Measurements from ENCODE around the gene MAN1A2. TPM values are rescaled to one million over a fixed set of nuclear protein-coding genes. Genes with fewer than 3 reads are reported as not detected.

The MAN1A2 gene
- total and polyA plus RNA-seq, 9 of the 15 experiments (the other 6 are each of a cell fraction or from before 2014, with no cell fraction given), result 4.2 to 38.4 (median 18.7) TPM

- TF ChIP-seq ZBTB11 (CRISPR knock-in tag; IDR thresholded peaks at IDR 0.05) (no peak), EP300 (IDR thresholded peaks at IDR 0.05; ENCODE audit: low read length) (peak; percentile 35; the same call in 1 of the 2 replicates), ZNF224 (CRISPR knock-in tag; IDR thresholded peaks at IDR 0.05) (no peak), HDAC1 (IDR thresholded peaks at IDR 0.05) (no peak), ZNF444 (CRISPR knock-in tag; IDR thresholded peaks at IDR 0.05) (no peak), NR0B1 (IDR thresholded peaks at IDR 0.05; ENCODE audit: partially characterized antibody) (no peak), HCFC1 (IDR thresholded peaks at IDR 0.05; ENCODE audit: low read depth, low read length) (no peak), SMARCA4 (IDR thresholded peaks at IDR 0.05) (peak; percentile 84), MECOM (CRISPR knock-in tag; IDR thresholded peaks at IDR 0.05) (peak; percentile 80), ARID1B (IDR thresholded peaks at IDR 0.05) (peak; percentile 86), NR1H2 (CRISPR knock-in tag; IDR thresholded peaks at IDR 0.05) (no peak), ZNF280B (CRISPR knock-in tag; IDR thresholded peaks at IDR 0.05) (no peak), PATZ1 (CRISPR knock-in tag; IDR thresholded peaks at IDR 0.05; ENCODE audit: borderline replicate concordance) (no peak), SMAD2 (IDR thresholded peaks at IDR 0.05; ENCODE audit: low read depth, low read length) (no peak), TCF3 (CRISPR knock-in tag; IDR thresholded peaks at IDR 0.05) (peak; percentile 69), STAT5A (IDR thresholded peaks at IDR 0.05; ENCODE audit: borderline replicate concordance, low read length) (0 out of 2 replicates have a peak, but pooled peaks have one; percentile 20), IFI16 (CRISPR knock-in tag; IDR thresholded peaks at IDR 0.05) (no peak), SMARCC2 (IDR thresholded peaks at IDR 0.05; ENCODE audit: low read depth) (peak; percentile 27; the same call in 1 of the 2 replicates), RFX5 (IDR thresholded peaks at IDR 0.05; ENCODE audit: low read depth, low read length) (no peak), HDAC2 (IDR thresholded peaks at IDR 0.05) (peak; percentile 18; the same call in 1 of the 2 replicates), ZNF589 (CRISPR knock-in tag; IDR thresholded peaks at IDR 0.05; ENCODE audit: low read depth) (no peak)
These were observed 105.8 kb downstream of the MAN1A2 start (continued) for GRCh38 chr1:117473063-117473462.

All from K562 (cell line).